Keratinocyte (primary cell): ENCODE data around the gene CEBPE.
"Not testable (repeated sequence)": the region's sequence is repeated elsewhere in the genome, so short reads cannot be mapped to it uniquely, and the experiment has no call there.

Source experiments
- EZH2 ChIP-seq: IDR thresholded peaks from one replicate; pipeline ENCODE4 v1.6.1; 2012; ENCODE audit warnings: inconsistent platforms, mild to moderate bottlenecking, low read length, moderate library complexity
- TF ChIP-seq, protein P1 (sequence below), 3 experiments: IDR thresholded peaks in 1 of 3; conservative IDR thresholded peaks in 1 of 3; optimal IDR thresholded peaks in 1 of 3; 2 replicates in 2 of 3; 3 replicates in 1 of 3; pipeline versions ENCODE3 to v1.5.1; 2011; ENCODE audit warnings: low read length in 3 of 3, mild to moderate bottlenecking in 3 of 3, moderate library complexity in 2 of 3, control low read depth in 1 of 3, inconsistent platforms in 1 of 3; ENCODE audit not compliant: insufficient read depth in 2 of 3; ENCODE audit errors: extremely low read depth in 1 of 3

DNA sequence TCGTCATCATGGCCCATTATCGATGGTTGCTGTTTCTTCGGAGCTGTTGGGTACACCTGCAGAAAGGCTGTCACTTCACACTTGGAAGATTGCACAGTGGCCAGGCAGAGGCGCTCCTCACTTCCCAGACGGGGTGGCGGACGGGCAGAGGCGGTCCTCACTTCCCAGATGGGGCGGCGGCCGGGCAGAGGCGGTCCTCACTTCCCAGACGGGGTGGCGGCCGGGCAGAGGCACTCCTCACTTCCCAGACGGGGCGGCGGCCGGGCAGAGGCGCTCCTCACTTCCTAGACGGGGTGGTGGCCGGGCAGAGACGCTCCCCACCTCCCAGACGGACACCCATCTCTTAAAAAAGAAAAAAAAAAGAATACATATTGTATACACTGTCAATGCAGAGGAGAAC, 10.9 kb downstream of the CEBPE start:
- TF ChIP-seq, protein P1, sequence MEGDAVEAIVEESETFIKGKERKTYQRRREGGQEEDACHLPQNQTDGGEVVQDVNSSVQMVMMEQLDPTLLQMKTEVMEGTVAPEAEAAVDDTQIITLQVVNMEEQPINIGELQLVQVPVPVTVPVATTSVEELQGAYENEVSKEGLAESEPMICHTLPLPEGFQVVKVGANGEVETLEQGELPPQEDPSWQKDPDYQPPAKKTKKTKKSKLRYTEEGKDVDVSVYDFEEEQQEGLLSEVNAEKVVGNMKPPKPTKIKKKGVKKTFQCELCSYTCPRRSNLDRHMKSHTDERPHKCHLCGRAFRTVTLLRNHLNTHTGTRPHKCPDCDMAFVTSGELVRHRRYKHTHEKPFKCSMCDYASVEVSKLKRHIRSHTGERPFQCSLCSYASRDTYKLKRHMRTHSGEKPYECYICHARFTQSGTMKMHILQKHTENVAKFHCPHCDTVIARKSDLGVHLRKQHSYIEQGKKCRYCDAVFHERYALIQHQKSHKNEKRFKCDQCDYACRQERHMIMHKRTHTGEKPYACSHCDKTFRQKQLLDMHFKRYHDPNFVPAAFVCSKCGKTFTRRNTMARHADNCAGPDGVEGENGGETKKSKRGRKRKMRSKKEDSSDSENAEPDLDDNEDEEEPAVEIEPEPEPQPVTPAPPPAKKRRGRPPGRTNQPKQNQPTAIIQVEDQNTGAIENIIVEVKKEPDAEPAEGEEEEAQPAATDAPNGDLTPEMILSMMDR (optimal IDR thresholded peaks at IDR 0.05 in 1 of 3, IDR thresholded peaks at IDR 0.05 in 1 of 3, conservative IDR thresholded peaks at IDR 0.05 in 1 of 3; ENCODE audit: extremely low read depth in 1 of 3, insufficient read depth in 2 of 3, low read length in 3 of 3) = not testable (repeated sequence)
- TF ChIP-seq EZH2 = not testable (repeated sequence)
